MM.1S (cell line): ENCODE data around the gene GPC5.

Experiments
- EZH2 ChIP-seq: fragments of 300-600 bp; sonication (generic); optimal IDR thresholded peaks from 2 replicates; pipeline ENCODE3; 2017; ENCODE audit warnings: low read depth, mild to moderate bottlenecking, antibody characterized with exemption, low read length, mixed read lengths
- EZH2phosphoT487 ChIP-seq: fragments of 300-600 bp; sonication (generic); IDR thresholded peaks from 2 replicates; pipeline ENCODE4 v1.6.1; 2018; ENCODE audit warnings: antibody characterized with exemption, low read length
- TF ChIP-seq, protein P1 (sequence below): fragments of 300-600 bp; sonication (generic); IDR thresholded peaks from 2 replicates; pipeline ENCODE4 v1.5.1; 2016; ENCODE audit warnings: antibody characterized with exemption, low read length, mixed read lengths

DNA sequence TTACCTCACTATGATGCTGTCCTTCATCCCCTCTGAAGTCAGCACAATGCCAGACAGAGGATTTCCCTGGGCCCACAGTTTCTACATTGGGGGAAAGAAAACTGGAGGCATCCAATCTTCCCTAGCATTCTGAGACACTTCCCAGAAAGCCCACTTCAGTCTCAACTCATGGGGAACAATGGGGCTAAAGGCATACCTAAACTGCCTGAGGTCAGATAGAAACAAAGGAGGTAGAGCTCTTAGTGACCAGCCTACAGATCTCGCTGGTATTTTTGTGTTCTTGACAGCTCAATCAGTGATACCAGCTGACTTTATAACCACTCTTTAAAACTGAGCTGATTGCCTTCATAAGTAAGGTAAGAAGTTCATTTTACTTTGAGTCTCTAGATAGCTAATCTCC lies 947.2 kb downstream of the GPC5 start:
- TF ChIP-seq, protein P1, sequence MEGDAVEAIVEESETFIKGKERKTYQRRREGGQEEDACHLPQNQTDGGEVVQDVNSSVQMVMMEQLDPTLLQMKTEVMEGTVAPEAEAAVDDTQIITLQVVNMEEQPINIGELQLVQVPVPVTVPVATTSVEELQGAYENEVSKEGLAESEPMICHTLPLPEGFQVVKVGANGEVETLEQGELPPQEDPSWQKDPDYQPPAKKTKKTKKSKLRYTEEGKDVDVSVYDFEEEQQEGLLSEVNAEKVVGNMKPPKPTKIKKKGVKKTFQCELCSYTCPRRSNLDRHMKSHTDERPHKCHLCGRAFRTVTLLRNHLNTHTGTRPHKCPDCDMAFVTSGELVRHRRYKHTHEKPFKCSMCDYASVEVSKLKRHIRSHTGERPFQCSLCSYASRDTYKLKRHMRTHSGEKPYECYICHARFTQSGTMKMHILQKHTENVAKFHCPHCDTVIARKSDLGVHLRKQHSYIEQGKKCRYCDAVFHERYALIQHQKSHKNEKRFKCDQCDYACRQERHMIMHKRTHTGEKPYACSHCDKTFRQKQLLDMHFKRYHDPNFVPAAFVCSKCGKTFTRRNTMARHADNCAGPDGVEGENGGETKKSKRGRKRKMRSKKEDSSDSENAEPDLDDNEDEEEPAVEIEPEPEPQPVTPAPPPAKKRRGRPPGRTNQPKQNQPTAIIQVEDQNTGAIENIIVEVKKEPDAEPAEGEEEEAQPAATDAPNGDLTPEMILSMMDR: no peak
- TF ChIP-seq EZH2 (no peak), EZH2phosphoT487 (no peak)
